ENCODE measurements around the gene ARFGAP3. TPM values are rescaled to one million over a fixed set of nuclear protein-coding genes. Genes with fewer than 3 reads are reported as not detected.

Gene ARFGAP3
- polyA plus RNA-seq, 1 experiment = 79.5 TPM

GRCh38 chr22:42747701-42748513 is 109.2 kb downstream of the ARFGAP3 start:
- DNase-seq (ENCODE audit: low read depth) = peak; percentile 43
- no peak for TF ChIP-seq CTCF (IDR thresholded peaks at IDR 0.05; ENCODE audit: insufficient read depth, low read depth, low read length)
- POLR2A ChIA-PET = interaction anchor here (0.6 kb wide), 1 partner anchor 439 kb away, joined by 4 read pairs; the partner anchor contains the start of gene TTLL12
- no peaks in the 10 kb centered on the region for H3K27me3 ChIP-seq (ENCODE audit: control insufficient read depth, insufficient read depth, low read length)
- H3K4me3 ChIP-seq (ENCODE audit: low read depth, low read length) = no peak overlapping the region
- CTCF ChIA-PET = interaction anchor here (1.4 to 1.5 kb wide), 2 partner anchors 12 to 17 kb away, joined by 3 read pairs; no protein-coding TSS in a partner anchor
- no peaks in the 10 kb centered on the region for H3K36me3 ChIP-seq (ENCODE audit: control insufficient read depth, insufficient read depth, low read length)

Small RNA genes lying within 50 kb of the gene (small RNA-seq; reads per million reads assigned to genes)
- not detected for gene RF00019 (ENCODE audit: insufficient read length, low read depth, low replicate concordance)

Other genes with a start within 250 kb of the ARFGAP3 start
- 46.2 and 54.3 TPM in 2 replicates for gene POLDIP3, start 242.4 kb downstream of the ARFGAP3 start, polyA plus RNA-seq (2011; rRNA removed)
- 0.10 TPM in 1 of 2 replicates, not detected in the other for gene ATP5MGL, start 216.7 kb downstream of the ARFGAP3 start, polyA plus RNA-seq (2011; rRNA removed)
- 200 and 418 TPM in 2 replicates for gene CYB5R3, start 207.9 kb downstream of the ARFGAP3 start, polyA plus RNA-seq (2011; rRNA removed)
- 3.1 and 6.7 TPM in 2 replicates for gene A4GALT, start 136.4 kb downstream of the ARFGAP3 start, polyA plus RNA-seq (2011; rRNA removed)
- gene PACSIN2, start 157.9 kb upstream of the ARFGAP3 start, polyA plus RNA-seq (2011; rRNA removed) = 64.4 and 86.3 TPM in 2 replicates
- 19.2 and 22.1 TPM in 2 replicates for gene TTLL1, start 232.1 kb upstream of the ARFGAP3 start, polyA plus RNA-seq (2011; rRNA removed)

Measured in BJ (cell line).